Measurements from ENCODE around the gene AP3S1.

GRCh38 chr5:115842089-115842935 lies 577 bp downstream of the AP3S1 start:
- no peak for TF ChIP-seq POLR2A (IDR thresholded peaks at IDR 0.05)
- peak in 2 of 6 experiments; percentile 28 to 37 for TF ChIP-seq CTCF (IDR thresholded peaks at IDR 0.05)
